Measurements from ENCODE around the gene LRRC10B. TPM values are rescaled to one million over a fixed set of nuclear protein-coding genes. Genes with fewer than 3 reads are reported as not detected.
"Not testable (repeated sequence)": the region's sequence is repeated elsewhere in the genome, so short reads cannot be mapped to it uniquely, and the experiment has no call there.

LRRC10B gene
- total and polyA plus RNA-seq, 3 donors from 2014 or later = 4.8 to 6.4 (median 5.5) TPM

- WGBS, 2 donors = 87 to 92% methylated on average over 1 of the region's 1 CpG
- Histone ChIP-seq H3K36me3 (ENCODE audit: low read depth, missing control alignments) (no peaks in the 10 kb centered on the region), H3K4me1 (peaks cover 26% of the 10 kb centered on the region), H3K4me3 (no peak overlapping the region), H3K27ac (no peak overlapping the region), H3K27me3 (no peaks in the 10 kb centered on the region), H3K9me3 (no peaks in the 10 kb centered on the region)
- DNase-seq = no peak
- no peak for TF ChIP-seq POLR2A (IDR thresholded peaks at IDR 0.05)
- TF ChIP-seq CTCF (IDR thresholded peaks at IDR 0.05) = no peak
- intact Hi-C loops (cut with DNase I; ENCODE audit: low total_unique reads) = no loop called here
These were observed 33.1 kb upstream of the LRRC10B start for GRCh38 chr11:61475433-61475832.

GRCh38 chr11:61476371-61476770 lies 32.2 kb upstream of the LRRC10B start:
- TF ChIP-seq POLR2A (IDR thresholded peaks at IDR 0.05) = no peak
- no peak for TF ChIP-seq CTCF (IDR thresholded peaks at IDR 0.05)
- no peak overlapping the region for H3K27ac ChIP-seq
- H3K36me3 ChIP-seq (ENCODE audit: low read depth, missing control alignments) = no peaks in the 10 kb centered on the region
- no peak overlapping the region for H3K4me3 ChIP-seq
- no peaks in the 10 kb centered on the region for H3K9me3 ChIP-seq
- intact Hi-C loops (cut with DNase I; ENCODE audit: low total_unique reads) = no loop called here
- H3K27me3 ChIP-seq = no peaks in the 10 kb centered on the region
- peaks cover 26% of the 10 kb centered on the region for H3K4me1 ChIP-seq
- DNase-seq = no peak
- WGBS, 2 donors = 85 to 100% methylated on average over 2 to 3 of the region's 3 CpGs

GRCh38 chr11:61477126-61477525 lies 31.4 kb upstream of the LRRC10B start:
- Histone ChIP-seq H3K27ac (peak overlapping the region in 1 of 2 donors; percentile 29), H3K4me3 (no peak overlapping the region), H3K36me3 (ENCODE audit: low read depth, missing control alignments) (no peaks in the 10 kb centered on the region), H3K9me3 (no peaks in the 10 kb centered on the region), H3K27me3 (no peaks in the 10 kb centered on the region), H3K4me1 (peaks cover 23% of the 10 kb centered on the region)
- TF ChIP-seq POLR2A (IDR thresholded peaks at IDR 0.05) = no peak
- TF ChIP-seq CTCF (IDR thresholded peaks at IDR 0.05) = no peak
- intact Hi-C loops (cut with DNase I; ENCODE audit: low total_unique reads) = no loop called here
- peak; percentile 44 for DNase-seq
- WGBS, 2 donors = 25 to 27% methylated on average over 8 of the region's 8 CpGs

- H3K27ac ChIP-seq = peak overlapping the region in 1 of 2 donors; percentile 29
- peaks cover 16% of the 10 kb centered on the region for H3K4me1 ChIP-seq
- peak; percentile 76 for DNase-seq
- H3K36me3 ChIP-seq (ENCODE audit: low read depth, missing control alignments) = no peaks in the 10 kb centered on the region
- H3K27me3 ChIP-seq = no peaks in the 10 kb centered on the region
- WGBS, 2 donors = 3% methylated on average over 14 to 18 of the region's 18 CpGs
- TF ChIP-seq CTCF (IDR thresholded peaks at IDR 0.05) (peak; percentile 76 to 95 (median 91)), POLR2A (IDR thresholded peaks at IDR 0.05) (no peak)
- H3K4me3 ChIP-seq = no peak overlapping the region
- intact Hi-C loops (cut with DNase I; ENCODE audit: low total_unique reads) = no loop called here
- no peaks in the 10 kb centered on the region for H3K9me3 ChIP-seq
These were observed 30.8 kb upstream of the LRRC10B start for GRCh38 chr11:61477727-61478148.

- H3K36me3 ChIP-seq (ENCODE audit: low read depth, missing control alignments); H3K27me3 ChIP-seq; H3K27ac ChIP-seq; H3K4me3 ChIP-seq; DNase-seq; H3K9me3 ChIP-seq: not testable (repeated sequence)
- WGBS, 2 donors = 93 to 94% methylated on average over 11 of the region's 11 CpGs
- intact Hi-C loops (cut with DNase I; ENCODE audit: low total_unique reads) = loop anchor here (10.0 kb wide), 1 partner anchor 155 kb away; no protein-coding TSS in a partner anchor
- H3K4me1 ChIP-seq = peaks cover 18% of the 10 kb centered on the region
These were observed 29.0 kb upstream of the LRRC10B start for GRCh38 chr11:61479360-61480058.
